ENCODE data around the gene LAMB1.

The LAMB1 gene

DNA sequence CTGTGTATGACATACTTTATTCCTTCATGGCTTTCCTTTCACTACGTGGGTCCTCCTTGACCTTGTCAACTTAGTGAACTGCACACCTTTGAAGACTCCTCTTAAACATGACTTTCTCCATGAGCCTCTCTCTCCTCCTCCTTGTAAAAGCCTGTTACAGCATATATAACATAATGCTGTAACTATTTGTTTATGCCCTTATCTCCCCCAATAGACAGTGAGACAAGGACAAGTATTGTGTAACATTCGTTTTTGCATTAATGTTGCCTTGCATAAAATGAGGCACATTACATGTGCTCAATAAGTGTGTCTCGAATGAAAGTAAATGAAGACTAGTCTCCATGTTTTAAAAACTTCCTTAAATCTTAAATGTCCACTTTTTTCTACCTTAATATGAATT, 4.3 kb upstream of the LAMB1 start:
- TF ChIP-seq, protein P1, sequence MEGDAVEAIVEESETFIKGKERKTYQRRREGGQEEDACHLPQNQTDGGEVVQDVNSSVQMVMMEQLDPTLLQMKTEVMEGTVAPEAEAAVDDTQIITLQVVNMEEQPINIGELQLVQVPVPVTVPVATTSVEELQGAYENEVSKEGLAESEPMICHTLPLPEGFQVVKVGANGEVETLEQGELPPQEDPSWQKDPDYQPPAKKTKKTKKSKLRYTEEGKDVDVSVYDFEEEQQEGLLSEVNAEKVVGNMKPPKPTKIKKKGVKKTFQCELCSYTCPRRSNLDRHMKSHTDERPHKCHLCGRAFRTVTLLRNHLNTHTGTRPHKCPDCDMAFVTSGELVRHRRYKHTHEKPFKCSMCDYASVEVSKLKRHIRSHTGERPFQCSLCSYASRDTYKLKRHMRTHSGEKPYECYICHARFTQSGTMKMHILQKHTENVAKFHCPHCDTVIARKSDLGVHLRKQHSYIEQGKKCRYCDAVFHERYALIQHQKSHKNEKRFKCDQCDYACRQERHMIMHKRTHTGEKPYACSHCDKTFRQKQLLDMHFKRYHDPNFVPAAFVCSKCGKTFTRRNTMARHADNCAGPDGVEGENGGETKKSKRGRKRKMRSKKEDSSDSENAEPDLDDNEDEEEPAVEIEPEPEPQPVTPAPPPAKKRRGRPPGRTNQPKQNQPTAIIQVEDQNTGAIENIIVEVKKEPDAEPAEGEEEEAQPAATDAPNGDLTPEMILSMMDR (IDR thresholded peaks at IDR 0.05; ENCODE audit: borderline replicate concordance, insufficient read depth, low read depth, low read length) = no peak

DNA sequence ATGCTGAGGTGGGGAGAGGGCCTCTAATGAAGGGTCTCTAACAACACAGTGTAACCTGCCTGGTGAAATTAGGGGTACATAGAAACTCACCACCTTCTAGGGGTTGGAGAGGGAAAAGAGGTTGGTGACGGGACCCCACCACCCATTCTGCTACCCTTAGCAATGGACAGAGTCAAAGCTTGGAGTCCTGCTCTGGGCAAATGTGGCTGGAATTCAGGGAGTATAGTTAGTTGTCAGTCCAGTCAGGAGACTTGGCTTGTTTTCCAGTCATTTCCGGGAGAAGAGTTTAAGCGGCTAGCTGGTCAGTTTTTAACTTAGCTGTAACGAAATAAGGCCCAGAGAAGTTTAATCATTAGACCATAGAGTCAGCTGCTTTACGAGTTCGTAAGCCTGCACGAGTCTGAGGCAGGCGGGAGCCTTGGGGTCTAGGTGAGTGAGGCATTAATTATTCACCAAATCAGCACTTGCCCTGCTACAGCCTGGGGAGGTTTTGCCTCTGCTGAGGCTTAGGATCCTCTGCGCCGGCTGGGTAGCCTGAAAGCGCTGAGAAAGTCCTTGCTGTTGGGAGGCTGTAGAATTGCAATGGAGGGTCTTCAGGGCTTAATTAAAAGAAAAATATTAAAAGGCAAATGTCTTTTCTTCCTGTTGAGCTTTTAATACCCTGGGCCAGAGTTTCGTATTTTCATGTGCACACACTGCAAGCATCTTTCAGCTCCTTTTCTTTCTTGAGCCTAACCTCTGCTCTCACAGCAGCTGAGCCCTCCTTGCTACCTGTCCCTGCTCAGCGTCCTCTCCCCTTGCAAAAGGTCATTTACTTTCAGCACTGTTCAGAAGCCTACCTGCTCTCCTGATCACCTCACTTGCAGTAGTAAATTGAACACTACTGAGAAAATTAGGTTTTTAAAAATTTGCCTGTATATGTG, 1.5 kb upstream of the LAMB1 start:
- TF ChIP-seq, protein P1 (IDR thresholded peaks at IDR 0.05; ENCODE audit: borderline replicate concordance, insufficient read depth, low read depth, low read length) = no peak
- H3K4me3 ChIP-seq (ENCODE audit: low read depth, low read length) = no peak overlapping the region

More for the DNA sequence above, 4.3 kb upstream of the LAMB1 start:
- no peak overlapping the region for H3K4me3 ChIP-seq (ENCODE audit: low read depth, low read length)

DNA sequence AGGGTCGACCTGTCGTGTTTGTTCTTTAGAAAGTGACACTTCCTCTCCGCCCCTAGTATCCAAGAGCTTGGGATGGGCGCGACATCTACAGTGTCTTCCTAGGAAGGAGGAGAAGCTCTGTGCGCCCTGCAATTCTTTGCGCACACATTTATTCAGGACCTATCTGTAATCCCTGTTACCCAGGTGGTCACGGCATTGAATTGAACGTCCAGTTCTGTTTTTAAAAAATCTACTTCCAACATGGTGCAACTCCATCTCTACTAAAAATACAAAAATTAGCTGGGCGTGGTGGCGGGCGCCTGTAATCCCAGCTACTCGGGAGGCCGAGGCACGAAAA, 606 bp upstream of the LAMB1 start:
- no peak overlapping the region for H3K4me3 ChIP-seq (ENCODE audit: low read depth, low read length)
- TF ChIP-seq, protein P1 (IDR thresholded peaks at IDR 0.05; ENCODE audit: borderline replicate concordance, insufficient read depth, low read depth, low read length) = no peak

DNA sequence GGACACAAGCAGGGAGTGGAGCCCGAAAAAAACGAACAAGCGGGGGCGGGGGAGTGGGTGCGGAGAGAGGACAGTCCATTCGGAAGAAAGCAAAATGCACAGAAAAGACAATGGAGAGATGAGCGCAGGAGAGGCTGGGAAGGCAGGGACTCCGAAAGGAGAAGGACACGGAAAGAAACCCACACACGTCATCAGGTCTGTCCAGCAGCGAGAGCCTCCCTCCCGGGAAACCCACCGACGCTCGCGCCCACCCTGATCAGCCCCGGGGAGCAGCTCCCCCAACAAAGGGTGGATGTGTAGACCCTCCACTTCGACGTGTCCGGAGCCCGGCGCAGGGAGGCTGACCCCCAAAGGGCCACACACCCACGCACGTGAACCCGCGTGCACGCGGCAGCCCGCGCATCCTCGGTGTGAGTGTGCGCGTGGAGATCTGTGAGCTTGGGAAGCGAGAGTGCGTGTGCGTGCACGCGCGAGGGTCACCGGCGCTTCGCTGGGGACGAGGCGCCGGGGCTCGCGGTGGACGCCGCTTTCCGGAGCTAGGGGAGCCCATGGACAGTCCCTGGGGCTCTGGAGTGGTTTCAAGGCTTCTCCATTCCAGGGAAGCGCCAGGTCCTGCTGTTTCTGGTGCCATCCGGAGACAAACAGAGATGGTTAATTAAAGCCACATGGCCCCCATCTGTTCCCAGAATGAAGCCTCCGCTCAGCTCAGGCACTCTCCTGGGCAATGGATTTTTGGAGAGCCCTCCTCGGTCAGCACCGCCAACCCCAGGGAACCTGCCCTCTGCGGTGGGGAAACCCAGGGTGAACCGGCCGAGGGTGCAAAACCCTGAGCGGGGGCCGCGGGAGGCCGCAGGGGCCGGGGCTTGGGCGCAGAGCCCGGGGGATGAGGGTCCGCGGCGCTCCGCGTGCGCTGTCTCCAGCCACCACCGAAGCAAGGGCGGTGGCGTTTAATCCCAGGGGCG, 916 bp downstream of the LAMB1 start:
- H3K4me3 ChIP-seq (ENCODE audit: low read depth, low read length) = no peak overlapping the region
- TF ChIP-seq, protein P1 (IDR thresholded peaks at IDR 0.05; ENCODE audit: borderline replicate concordance, insufficient read depth, low read depth, low read length) = no peak

DNA sequence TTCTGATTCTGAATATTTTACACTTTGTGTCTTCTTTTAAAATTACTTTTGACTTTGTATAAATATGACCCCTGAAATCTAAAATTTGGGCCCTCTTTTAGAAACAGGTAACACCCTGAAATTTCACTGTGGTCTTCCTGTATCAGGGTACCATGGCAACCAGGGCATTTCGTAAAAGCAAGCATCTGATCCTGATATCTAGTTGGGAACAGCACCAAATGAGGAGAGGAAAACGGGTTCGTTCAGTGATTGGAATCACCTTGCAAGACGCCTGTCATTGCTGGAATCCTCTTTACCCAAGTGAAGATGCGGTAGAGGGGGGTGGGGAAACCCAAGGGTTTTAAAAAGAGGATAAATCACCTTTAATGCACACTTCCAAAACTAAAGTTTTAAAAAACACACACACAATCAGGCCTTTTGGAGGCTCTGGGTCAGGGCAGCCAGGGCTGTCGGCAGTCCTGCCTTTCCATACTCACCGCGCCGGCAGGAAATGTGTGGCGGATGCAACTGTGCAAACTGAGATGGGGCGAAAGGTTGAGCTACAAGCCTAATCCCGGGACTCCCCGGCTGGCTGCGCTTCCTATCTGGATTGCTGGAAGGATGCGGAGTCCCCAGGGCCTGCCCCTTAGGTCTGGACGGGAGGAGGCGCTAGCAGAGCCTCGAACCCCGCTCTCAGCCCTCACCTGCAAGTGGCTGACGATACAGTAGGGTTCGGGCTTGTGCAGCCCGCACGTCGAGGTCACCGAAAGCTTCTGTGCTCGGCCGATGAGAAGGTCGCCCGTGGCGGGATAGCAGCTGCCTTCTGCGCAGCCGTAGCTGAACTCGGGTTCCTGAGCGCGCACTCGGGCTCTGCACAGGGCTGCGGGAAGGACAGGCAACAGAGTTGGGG, 1.8 kb downstream of the LAMB1 start:
- no peak overlapping the region for H3K4me3 ChIP-seq (ENCODE audit: low read depth, low read length)
- TF ChIP-seq, protein P1 (IDR thresholded peaks at IDR 0.05; ENCODE audit: borderline replicate concordance, insufficient read depth, low read depth, low read length) = no peak

DNA sequence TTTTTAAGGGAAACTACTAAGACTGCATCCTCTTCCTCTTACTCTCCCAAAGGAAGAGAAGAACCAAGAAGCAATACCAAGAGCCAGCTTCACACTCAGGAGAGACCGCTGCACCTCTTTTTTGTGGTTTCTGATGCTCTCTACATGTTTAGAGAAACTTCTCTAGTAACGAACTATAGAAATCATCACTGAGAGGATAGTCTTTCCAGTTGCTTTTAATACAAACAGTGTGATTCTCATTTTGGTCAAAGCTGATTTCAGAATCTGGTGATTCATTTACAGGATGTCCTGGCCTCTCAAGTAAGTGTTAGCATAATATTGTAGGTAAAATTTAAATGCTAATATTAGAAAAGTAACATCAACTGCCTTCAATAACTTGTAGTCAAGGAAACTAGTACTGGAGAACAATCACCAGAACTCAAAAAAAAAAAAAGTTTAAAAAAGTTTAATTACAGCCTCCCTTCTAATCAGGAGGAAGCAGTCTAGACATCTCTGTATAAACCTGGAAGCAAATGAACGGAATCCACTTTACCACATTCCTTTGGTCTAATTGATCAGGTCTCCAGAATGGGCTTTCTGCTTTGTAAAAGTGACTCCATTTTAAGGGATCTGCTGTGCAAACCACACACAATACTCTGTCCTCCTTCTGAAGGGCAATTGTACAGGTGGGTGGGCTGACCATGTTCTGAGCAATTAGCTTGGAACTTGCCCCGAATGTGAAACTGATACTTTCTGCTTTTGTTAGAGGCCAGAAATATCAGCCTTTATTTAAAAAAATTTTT, 3.0 kb downstream of the LAMB1 start:
- no peak overlapping the region for H3K4me3 ChIP-seq (ENCODE audit: low read depth, low read length)
- TF ChIP-seq, protein P1 (IDR thresholded peaks at IDR 0.05; ENCODE audit: borderline replicate concordance, insufficient read depth, low read depth, low read length) = no peak
